ENCODE measurements around the gene AGBL4.

The AGBL4 gene

DNA sequence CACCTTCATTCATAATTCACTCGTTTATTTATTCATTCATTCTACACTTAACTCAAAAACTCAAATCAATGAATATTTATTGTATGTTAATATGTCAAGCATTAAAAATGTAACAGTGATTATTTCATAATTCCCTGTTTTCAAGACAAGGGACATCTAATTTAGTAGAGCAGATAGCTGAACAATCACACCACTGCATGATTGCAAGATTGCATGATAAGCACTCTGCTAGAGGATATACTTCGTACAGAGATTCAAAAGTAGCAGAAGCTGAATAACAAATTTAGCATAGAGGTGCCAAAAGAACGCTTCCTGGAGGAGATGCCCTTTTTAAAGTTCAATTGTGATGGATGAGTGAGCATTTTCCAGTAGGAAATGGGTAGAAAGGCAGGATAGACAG is 1056.4 kb downstream of the AGBL4 start:
- TF ChIP-seq, protein P1, sequence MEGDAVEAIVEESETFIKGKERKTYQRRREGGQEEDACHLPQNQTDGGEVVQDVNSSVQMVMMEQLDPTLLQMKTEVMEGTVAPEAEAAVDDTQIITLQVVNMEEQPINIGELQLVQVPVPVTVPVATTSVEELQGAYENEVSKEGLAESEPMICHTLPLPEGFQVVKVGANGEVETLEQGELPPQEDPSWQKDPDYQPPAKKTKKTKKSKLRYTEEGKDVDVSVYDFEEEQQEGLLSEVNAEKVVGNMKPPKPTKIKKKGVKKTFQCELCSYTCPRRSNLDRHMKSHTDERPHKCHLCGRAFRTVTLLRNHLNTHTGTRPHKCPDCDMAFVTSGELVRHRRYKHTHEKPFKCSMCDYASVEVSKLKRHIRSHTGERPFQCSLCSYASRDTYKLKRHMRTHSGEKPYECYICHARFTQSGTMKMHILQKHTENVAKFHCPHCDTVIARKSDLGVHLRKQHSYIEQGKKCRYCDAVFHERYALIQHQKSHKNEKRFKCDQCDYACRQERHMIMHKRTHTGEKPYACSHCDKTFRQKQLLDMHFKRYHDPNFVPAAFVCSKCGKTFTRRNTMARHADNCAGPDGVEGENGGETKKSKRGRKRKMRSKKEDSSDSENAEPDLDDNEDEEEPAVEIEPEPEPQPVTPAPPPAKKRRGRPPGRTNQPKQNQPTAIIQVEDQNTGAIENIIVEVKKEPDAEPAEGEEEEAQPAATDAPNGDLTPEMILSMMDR (conservative IDR thresholded peaks at IDR 0.05) = no peak

DNA sequence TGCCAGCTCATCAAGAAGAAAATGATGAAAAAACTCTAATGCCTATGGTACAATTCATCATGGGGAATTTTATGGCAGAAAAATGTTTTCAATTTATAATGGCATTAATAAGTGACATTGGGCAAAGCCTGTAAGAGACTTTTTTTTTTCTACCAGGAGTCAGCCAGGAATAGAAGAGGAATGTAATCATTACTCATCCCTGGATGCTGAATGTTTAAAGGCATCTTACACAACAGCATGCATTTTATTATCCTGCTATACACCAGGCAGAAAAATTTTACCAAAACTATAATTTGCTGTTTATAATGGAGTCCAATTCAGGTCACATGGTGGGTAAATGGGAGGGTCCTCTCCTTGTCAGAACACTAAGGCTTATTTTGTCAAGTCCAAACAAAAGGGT is 1057.2 kb downstream of the AGBL4 start:
- TF ChIP-seq, protein P1 (conservative IDR thresholded peaks at IDR 0.05) = no peak
- H3K27ac ChIP-seq = no peak overlapping the region

More for the DNA sequence above, 1056.4 kb downstream of the AGBL4 start:
- no peak overlapping the region for H3K27ac ChIP-seq

DNA sequence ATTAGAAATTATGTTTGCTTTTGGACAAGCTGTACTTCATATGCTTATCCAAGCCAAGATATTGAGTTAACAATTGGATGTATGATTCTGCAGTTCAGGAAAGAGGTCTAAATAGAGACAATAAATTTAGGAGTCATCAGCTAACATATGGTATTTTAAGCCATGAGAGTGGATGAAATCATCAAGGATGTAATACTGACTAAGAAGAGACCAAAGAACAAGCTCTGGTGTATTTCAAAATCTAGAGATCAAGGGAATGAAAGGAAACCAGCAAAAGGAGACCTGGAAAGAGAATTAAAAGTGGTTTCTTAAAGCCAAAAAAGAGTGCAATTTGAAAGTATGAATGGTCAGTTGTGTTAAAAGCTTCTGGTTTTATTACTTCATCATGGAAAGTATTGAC is 1063.4 kb downstream of the AGBL4 start:
- TF ChIP-seq, protein P1 (conservative IDR thresholded peaks at IDR 0.05) = no peak
- no peak overlapping the region for H3K27ac ChIP-seq

DNA sequence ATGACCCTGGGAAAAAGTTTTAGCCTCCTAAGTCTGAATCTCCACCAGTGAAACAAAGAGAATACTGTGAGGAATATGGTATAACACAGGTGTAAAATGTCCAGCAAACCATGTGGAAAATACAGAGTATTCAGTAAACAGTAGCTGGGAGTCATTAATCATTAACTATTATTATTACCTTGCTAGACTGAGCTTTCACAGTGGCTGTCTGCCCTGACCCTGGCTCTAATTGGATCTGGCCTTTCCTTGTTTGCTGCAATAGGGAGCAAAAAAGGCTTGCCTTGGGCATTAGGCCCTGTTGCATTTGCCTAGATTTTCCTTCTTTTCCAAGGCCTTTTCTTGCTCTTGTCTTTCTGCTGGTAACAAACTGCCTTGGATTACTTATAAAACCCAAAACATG is 1068.0 kb downstream of the AGBL4 start:
- TF ChIP-seq, protein P1 (conservative IDR thresholded peaks at IDR 0.05) = no peak
- H3K27ac ChIP-seq = no peak overlapping the region

DNA sequence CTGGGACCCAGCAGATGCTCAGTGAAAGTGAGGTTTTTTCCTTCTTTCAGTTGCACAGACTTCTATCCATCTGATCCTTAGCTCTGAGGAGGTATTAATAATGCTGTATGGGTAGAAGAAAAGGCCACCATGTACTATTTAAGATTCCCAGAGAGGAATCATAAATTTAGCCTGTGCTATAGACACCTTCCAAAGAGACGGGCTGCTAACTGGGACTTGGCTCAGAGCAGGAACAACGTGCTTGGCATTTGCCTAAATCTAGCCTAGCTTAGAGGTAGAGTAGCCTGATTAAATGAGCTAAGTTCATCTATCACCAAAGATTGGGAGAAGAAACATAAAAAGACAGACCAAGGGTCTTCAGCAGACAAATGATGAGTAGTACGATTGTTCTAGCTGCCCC is 1070.1 kb downstream of the AGBL4 start:
- TF ChIP-seq, protein P1 (conservative IDR thresholded peaks at IDR 0.05) = no peak
- H3K27ac ChIP-seq = no peak overlapping the region

DNA sequence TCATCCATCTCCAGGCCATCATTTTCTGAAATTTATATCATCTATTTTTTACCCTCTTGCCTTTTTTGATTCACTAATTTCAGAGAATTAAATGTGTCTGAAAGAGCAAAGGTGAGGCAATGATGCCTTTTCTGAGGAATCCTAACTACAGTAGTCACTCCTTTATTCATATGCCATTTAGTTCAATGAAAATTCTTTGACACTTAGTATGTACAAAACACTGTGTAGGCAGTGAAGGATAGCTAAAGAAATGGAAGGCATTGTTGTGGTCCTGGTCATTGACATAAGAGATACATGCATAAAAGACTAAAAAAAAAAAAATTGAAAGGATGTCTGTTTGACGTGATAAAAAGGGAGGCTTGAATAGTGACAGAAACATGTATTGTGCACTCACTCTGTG is 1075.2 kb downstream of the AGBL4 start:
- TF ChIP-seq, protein P1 (conservative IDR thresholded peaks at IDR 0.05) = no peak
- no peak overlapping the region for H3K27ac ChIP-seq

DNA sequence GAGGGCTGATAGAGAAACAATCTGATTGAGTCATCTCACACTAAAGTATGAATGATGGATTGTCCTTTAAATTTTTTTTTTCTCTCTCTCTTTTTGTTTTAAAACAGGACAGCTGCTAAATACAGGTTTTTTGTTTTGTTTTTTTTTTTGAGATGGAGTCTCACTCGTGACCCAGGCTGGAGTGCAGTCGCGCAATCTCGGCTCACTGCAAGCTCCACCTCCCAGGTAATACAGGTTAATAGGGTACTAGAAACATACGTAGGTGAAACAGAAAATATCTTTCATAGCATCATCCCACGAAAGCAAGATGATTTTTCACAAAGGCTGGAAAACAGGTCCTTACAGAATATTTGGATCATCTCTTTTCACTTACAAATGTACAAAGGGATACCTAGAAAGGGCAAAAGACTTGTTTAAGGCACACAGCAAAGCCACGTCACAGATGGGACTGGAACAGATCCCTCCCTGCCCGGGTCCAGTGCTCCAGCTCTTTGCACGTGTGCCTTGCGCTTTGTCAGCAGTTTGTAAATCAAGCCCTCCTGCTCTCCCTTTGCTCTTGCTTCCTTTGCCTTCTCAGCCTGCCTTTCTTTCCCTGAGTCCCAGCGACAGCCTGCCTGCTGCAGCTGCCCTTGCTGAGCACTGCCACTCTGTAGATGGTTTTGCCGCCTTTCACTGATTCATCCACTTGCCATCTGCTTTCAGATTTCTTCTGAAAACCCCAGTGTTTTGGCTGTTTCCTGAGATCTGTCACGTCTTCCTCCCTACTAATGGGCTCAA is 1075.8 kb downstream of the AGBL4 start:
- TF ChIP-seq, protein P1 (conservative IDR thresholded peaks at IDR 0.05) = no peak
- H3K27ac ChIP-seq = no peak overlapping the region
